K562 (cell line): Measurements from ENCODE around the gene GJE1. TPM values are rescaled to one million over a fixed set of nuclear protein-coding genes. Genes with fewer than 3 reads are reported as not detected.

Experiments used
- ATAC-seq: fragments of 200-7000 bp; cut with Tn5 transposase; 3 replicates; pipeline ENCODE4 v1.9.1; 2020; ENCODE audit warnings: moderate library complexity
- BruUV-seq: library from RNA; stranded (reverse); fragments of 400-500 nt; replicated peaks from 2 replicates; lab custom pipeline; 2021; lab: Mats Ljungman, UMichigan
- CTCF ChIA-PET: fragments of 300-600 bp; formaldehyde crosslinking; extraction: SDS; loops from one replicate; lab custom pipeline; 2021; ENCODE audit warnings: low intra/inter-chr PET ratio; lab: Yijun Ruan, JAX
- POLR2A ChIA-PET: fragments of 300-600, 350-650 bp; sonication (Branson Sonifier 250); formaldehyde crosslinking; extraction: SDS; loops from one replicate; lab custom pipeline; 2021; ENCODE audit warnings: antibody characterized with exemption, inconsistent platforms; lab: Yijun Ruan, JAX
- DNase-seq, 4 experiments: peaks; one replicate each; pipeline versions ENCODE4 v3.0.0 to v3.0.0-alpha.2; 2011 to 2018; ENCODE audit warnings: low spot score in 3 of 4, mixed read lengths in 3 of 4; ENCODE audit errors: extremely low read depth in 1 of 4
- FAIRE-seq: peaks from 2 replicates; lab custom pipeline; 2011; peaks lifted over from hg19 to GRCh38; lab: Jason Lieb, UNC
- H2AFZ ChIP-seq: 2 replicates; pipeline ENCODE4 v1.6.0; 2011; ENCODE audit warnings: low read depth, low read length, control low read depth, inconsistent platforms
- H3K27ac ChIP-seq: fragments of 200-600 bp; 3 replicates; pipeline ENCODE4 v1.8.0; 2011; ENCODE audit warnings: low read depth, mild to moderate bottlenecking, control low read depth, inconsistent platforms, low read length, moderate library complexity, mixed read lengths; ENCODE audit errors: extremely low read depth
- H3K27me3 ChIP-seq, 2 experiments: fragments of 300-600 bp in 1 of 2; 2 replicates in 1 of 2; 3 replicates in 1 of 2; pipeline versions ENCODE4 v1.6.0 to v1.8.0; 2011; ENCODE audit warnings: inconsistent platforms in 2 of 2, low read length in 2 of 2, mild to moderate bottlenecking in 1 of 2, mixed read lengths in 1 of 2, moderate library complexity in 1 of 2; ENCODE audit not compliant: control insufficient read depth in 2 of 2, insufficient read depth in 2 of 2
- H3K36me3 ChIP-seq: fragments of 300-600 bp; 3 replicates; pipeline ENCODE4 v1.8.0; 2011; ENCODE audit warnings: mild to moderate bottlenecking, low read length, inconsistent platforms; ENCODE audit not compliant: control insufficient read depth, insufficient read depth
- H3K4me1 ChIP-seq, 2 experiments: fragments of 200-600 bp in 1 of 2; replicated peaks in 1 of 2; 2 replicates in 1 of 2; 3 replicates in 1 of 2; pipeline versions ENCODE4 v1.5.1 to v1.8.0; 2011; ENCODE audit warnings: inconsistent platforms in 2 of 2, low read length in 2 of 2, mild to moderate bottlenecking in 1 of 2, mixed read lengths in 1 of 2, moderate library complexity in 1 of 2; ENCODE audit not compliant: control insufficient read depth in 2 of 2, insufficient read depth in 2 of 2
- H3K4me2 ChIP-seq: 2 replicates; pipeline ENCODE4 v1.6.1; 2011; ENCODE audit warnings: low read length, control low read depth, inconsistent platforms, mixed read lengths; ENCODE audit not compliant: insufficient read depth
- H3K4me3 ChIP-seq: fragments of 200-600 bp; sonication (generic), shearing (Covaris generic); 2 replicates; pipeline ENCODE4 v1.5.1; 2016; ENCODE audit warnings: control low read depth, inconsistent platforms
- H3K79me2 ChIP-seq: fragments of 200-600 bp; 3 replicates; pipeline ENCODE4 v1.8.0; 2011; ENCODE audit warnings: low read length, inconsistent platforms; ENCODE audit not compliant: control insufficient read depth, insufficient read depth
- H3K9ac ChIP-seq, 2 experiments: 2 replicates each; pipeline versions ENCODE4 v1.6.0 to v1.6.1; 2011; ENCODE audit warnings: low read depth in 2 of 2, low read length in 2 of 2, control low read depth in 1 of 2, inconsistent platforms in 1 of 2, mild to moderate bottlenecking in 1 of 2, mixed read lengths in 1 of 2; ENCODE audit not compliant: insufficient read depth in 1 of 2
- H3K9me1 ChIP-seq: one replicate; pipeline ENCODE4 v1.6.0; 2011; ENCODE audit warnings: inconsistent platforms, mild to moderate bottlenecking, low read length, moderate library complexity; ENCODE audit not compliant: control insufficient read depth, insufficient read depth
- H3K9me3 ChIP-seq: replicated peaks from 2 replicates; pipeline ENCODE4 v1.5.1; 2011; ENCODE audit warnings: low read depth, low read length, inconsistent platforms; ENCODE audit not compliant: control insufficient read depth, insufficient read depth
- H4K20me1 ChIP-seq: replicated peaks from 2 replicates; pipeline ENCODE4 v1.6.1; 2011; ENCODE audit warnings: low read length, inconsistent platforms, mixed read lengths; ENCODE audit not compliant: control insufficient read depth, insufficient read depth
- CREM ChIP-seq: IDR thresholded peaks from 2 replicates; pipeline ENCODE4 v1.6.1; 2014; ENCODE audit warnings: antibody characterized with exemption, low read depth
- CSDE1 ChIP-seq, 2 experiments: fragments of 450-650 bp; IDR thresholded peaks; 2 replicates each; pipeline ENCODE4 v1.6.1; 2016; ENCODE audit warnings: mild to moderate bottlenecking in 1 of 2
- ETV6 ChIP-seq, 3 experiments: fragments of 150-350 bp in 1 of 3; sonication (generic) in 1 of 3; formaldehyde crosslinking in 1 of 3; IDR thresholded peaks; 2 replicates each; pipeline versions ENCODE4 v1.6.1 to v1.8.0; 2014 to 2022; ENCODE audit warnings: borderline replicate concordance in 2 of 3, low read depth in 2 of 3, antibody characterized with exemption in 1 of 3, low read length in 1 of 3, mild to moderate bottlenecking in 1 of 3, missing genetic modification reagents in 1 of 3
- FOXP4 ChIP-seq: sonication (generic); formaldehyde crosslinking; IDR thresholded peaks from 2 replicates; pipeline ENCODE4 v1.8.0; 2022; ENCODE audit warnings: mild to moderate bottlenecking, missing genetic modification reagents, borderline replicate concordance
- HNRNPK ChIP-seq: fragments of 200-400 bp; formaldehyde crosslinking; IDR thresholded peaks from one replicate; pipeline ENCODE4 v1.6.1; 2018; ENCODE audit warnings: mild to moderate bottlenecking, low read depth, low read length; ENCODE audit not compliant: poor library complexity, severe bottlenecking
- NEUROD1 ChIP-seq: fragments of 150-350 bp; IDR thresholded peaks from 2 replicates; pipeline ENCODE4 v1.6.1; 2014; ENCODE audit warnings: borderline replicate concordance, low read length, low read depth; ENCODE audit not compliant: partially characterized antibody
- POLR3G ChIP-seq: IDR thresholded peaks from 2 replicates; pipeline ENCODE4 v1.6.1; 2011; ENCODE audit not compliant: insufficient read length, insufficient replicate concordance; ENCODE audit errors: extremely low read depth
- RBM34 ChIP-seq: fragments of 200-400 bp; formaldehyde crosslinking; IDR thresholded peaks from 2 replicates; pipeline ENCODE4 v1.6.1; 2018; ENCODE audit warnings: low read length, borderline replicate concordance; ENCODE audit not compliant: insufficient read depth
- TRIM25 ChIP-seq: fragments of 450-650 bp; IDR thresholded peaks from 2 replicates; pipeline ENCODE4 v1.7.0; 2016; ENCODE audit warnings: borderline replicate concordance
- ZNF143 ChIP-seq: sonication (generic); formaldehyde crosslinking; IDR thresholded peaks from 2 replicates; pipeline ENCODE4 v1.9.0; 2022; ENCODE audit warnings: mild to moderate bottlenecking, missing genetic modification reagents
- ZNF239 ChIP-seq: fragments of 250-450 bp; sonication (Bioruptor Pico); IDR thresholded peaks from 2 replicates; pipeline ENCODE4 v1.4.0; 2020; ENCODE audit warnings: mild to moderate bottlenecking
- ZNF695 ChIP-seq: fragments of 450-650 bp; formaldehyde crosslinking; IDR thresholded peaks from 2 replicates; pipeline ENCODE4 v1.4.0; 2020; ENCODE audit warnings: mild to moderate bottlenecking, moderate library complexity
- WGBS: fragments of 100-300 bp; shearing (Covaris generic); methylation state at CpG from one replicate; pipeline ENCODE4 v1.1.6; 2016; ENCODE audit warnings: low coverage, mixed read lengths; ENCODE audit not compliant: insufficient coverage; ENCODE audit errors: missing lambda C conversion rate; 5-methylcytosine and 5-hydroxymethylcytosine counted together
- in situ Hi-C: fragments of 300-500 bp; cut with MboI; formaldehyde crosslinking; loops from 4 replicates; pipeline ENCODE4 v1.15.0; 2018; ENCODE audit warnings: inconsistent platforms, mixed read lengths
- intact Hi-C: fragments of 100-400 bp; cut with micrococcal nuclease; formaldehyde crosslinking; loops from 2 replicates; pipeline ENCODE4 v1.14.2; 2022
- polyA plus RNA-seq, 8 experiments: library from polyadenylated mRNA; depleted of rRNA in 4 of 8; stranded (reverse) in 5 of 8; unstranded in 3 of 8; fragments of >200 nt; fragmentation: Nextera tagmentation in 2 of 8; fragmentation: Illumina TruSeq in 1 of 8; extraction: Ambion mirVana in 2 of 8; extraction: Trizol in 1 of 8; gene quantifications; 2 replicates each; pipeline versions ENCODE4 v1.2.1 to v1.2.3, GENCODE V29; 2011 to 2014; ENCODE audit warnings: inconsistent platforms in 1 of 8, missing spikeins in 1 of 8
- total RNA-seq, 7 experiments: library from RNA; depleted of rRNA in 6 of 7; stranded (reverse); fragments of >200 nt in 6 of 7; fragmentation: Illumina TruSeq in 2 of 7; extraction: Trizol in 2 of 7; gene quantifications; 2 replicates each; pipeline versions ENCODE4 v1.2.1 to v1.2.3, GENCODE V29; 2011 to 2021; ENCODE audit warnings: low replicate concordance in 1 of 7
- TF ChIP-seq, protein P1 (sequence below), 2 experiments: IDR thresholded peaks in 1 of 2; conservative IDR thresholded peaks in 1 of 2; 2 replicates each; pipeline ENCODE4 v1.6.1; 2016; ENCODE audit warnings: low read depth in 2 of 2, mild to moderate bottlenecking in 1 of 2, missing compliant biosample characterization in 1 of 2, missing genetic modification characterization in 1 of 2, moderate library complexity in 1 of 2
- TF ChIP-seq, protein P2 (sequence below): IDR thresholded peaks from 2 replicates; pipeline ENCODE4 v1.6.1; 2011; ENCODE audit not compliant: insufficient read length; ENCODE audit errors: extremely low read depth

GJE1 gene
- total and polyA plus RNA-seq, 9 of the 15 experiments (the other 6 are each of a cell fraction or from before 2014, with no cell fraction given): not detected

- no peaks in the 10 kb centered on the region for H3K79me2 ChIP-seq
- no peak overlapping the region for H3K9ac ChIP-seq
- FAIRE-seq: no peak
- no peak overlapping the region for H2AFZ ChIP-seq
- no TSS peak for BruUV-seq
- no peak overlapping the region for H3K27ac ChIP-seq
- in situ Hi-C loops: no loop called here
- H3K27me3 ChIP-seq: no peaks in the 10 kb centered on the region
- H3K9me1 ChIP-seq: no peaks in the 10 kb centered on the region
- POLR2A ChIA-PET: interaction anchor here (0.6 to 0.9 kb wide), 2 partner anchors 11 to 1276 kb away, joined by 3 to 4 read pairs; partner anchors contain the start of genes ADAT2 and PEX3
- DNase-seq: no peak
- no peak overlapping the region for H3K4me3 ChIP-seq
- H3K9me3 ChIP-seq: no peaks in the 10 kb centered on the region
- H3K4me1 ChIP-seq: no peaks in the 10 kb centered on the region
- H4K20me1 ChIP-seq: no peaks in the 10 kb centered on the region
- no peak overlapping the region for H3K4me2 ChIP-seq
- no peak for ATAC-seq
- CTCF ChIA-PET: no interaction called here
- peaks cover 36% of the 10 kb centered on the region; the same call in 2 of the 3 replicates for H3K36me3 ChIP-seq
- WGBS: 84% methylated on average over 3 of the region's 3 CpGs
- intact Hi-C loops: no loop called here
- TF ChIP-seq NEUROD1 (no peak), RBM34 (no peak), ETV6 (IDR thresholded peaks at IDR 0.05; ENCODE audit: borderline replicate concordance in 1 of 2, low read depth in 2 of 2, low read length in 1 of 2) (no peak), ETV6 (CRISPR knock-in tag; IDR thresholded peaks at IDR 0.05; ENCODE audit: borderline replicate concordance) (no peak), ZNF695 (CRISPR knock-in tag) (no peak), ZNF239 (CRISPR knock-in tag) (no peak), CREM (no peak), CSDE1 (IDR thresholded peaks at IDR 0.05) (no peak), TRIM25 (no peak), POLR3G (no peak), HNRNPK (no peak), ZNF143 (CRISPR knock-in tag) (no peak), FOXP4 (CRISPR knock-in tag) (no peak)
- TF ChIP-seq, protein P1, sequence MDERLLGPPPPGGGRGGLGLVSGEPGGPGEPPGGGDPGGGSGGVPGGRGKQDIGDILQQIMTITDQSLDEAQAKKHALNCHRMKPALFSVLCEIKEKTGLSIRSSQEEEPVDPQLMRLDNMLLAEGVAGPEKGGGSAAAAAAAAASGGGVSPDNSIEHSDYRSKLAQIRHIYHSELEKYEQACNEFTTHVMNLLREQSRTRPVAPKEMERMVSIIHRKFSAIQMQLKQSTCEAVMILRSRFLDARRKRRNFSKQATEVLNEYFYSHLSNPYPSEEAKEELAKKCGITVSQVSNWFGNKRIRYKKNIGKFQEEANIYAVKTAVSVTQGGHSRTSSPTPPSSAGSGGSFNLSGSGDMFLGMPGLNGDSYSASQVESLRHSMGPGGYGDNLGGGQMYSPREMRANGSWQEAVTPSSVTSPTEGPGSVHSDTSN (CRISPR knock-in tag; IDR thresholded peaks at IDR 0.05; ENCODE audit: low read depth): no peak
- TF ChIP-seq, protein P1 (tag; conservative IDR thresholded peaks at IDR 0.05; ENCODE audit: low read depth): no peak
- TF ChIP-seq, protein P2, sequence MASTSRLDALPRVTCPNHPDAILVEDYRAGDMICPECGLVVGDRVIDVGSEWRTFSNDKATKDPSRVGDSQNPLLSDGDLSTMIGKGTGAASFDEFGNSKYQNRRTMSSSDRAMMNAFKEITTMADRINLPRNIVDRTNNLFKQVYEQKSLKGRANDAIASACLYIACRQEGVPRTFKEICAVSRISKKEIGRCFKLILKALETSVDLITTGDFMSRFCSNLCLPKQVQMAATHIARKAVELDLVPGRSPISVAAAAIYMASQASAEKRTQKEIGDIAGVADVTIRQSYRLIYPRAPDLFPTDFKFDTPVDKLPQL: no peak
Observed at GRCh38 chr6:142173980-142174379, 41.3 kb downstream of the GJE1 start.
